Skin of body (tissue), 2 donors: Measurements from ENCODE around the gene TMEM179B. TPM values are rescaled to one million over a fixed set of nuclear protein-coding genes. Genes with fewer than 3 reads are reported as not detected.
A peak's percentile ranks its signal among the peaks of the same experiment; 100 is the strongest.
"Not testable (repeated sequence)": the region's sequence is repeated elsewhere in the genome, so short reads cannot be mapped to it uniquely, and the experiment has no call there.

Experiments used
- DNase-seq: peaks from one replicate; lab custom pipeline; 2025; lab: John Stamatoyannopoulos, UW
- total RNA-seq: library from RNA; depleted of rRNA; stranded (reverse); fragments of >200 nt; gene quantifications from one replicate; pipeline ENCODE4 v1.2.3, GENCODE V29; 2014

TMEM179B gene, protein sequence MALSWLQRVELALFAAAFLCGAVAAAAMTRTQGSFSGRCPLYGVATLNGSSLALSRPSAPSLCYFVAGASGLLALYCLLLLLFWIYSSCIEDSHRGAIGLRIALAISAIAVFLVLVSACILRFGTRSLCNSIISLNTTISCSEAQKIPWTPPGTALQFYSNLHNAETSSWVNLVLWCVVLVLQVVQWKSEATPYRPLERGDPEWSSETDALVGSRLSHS
- 16.9 TPM for total RNA-seq

DNA sequence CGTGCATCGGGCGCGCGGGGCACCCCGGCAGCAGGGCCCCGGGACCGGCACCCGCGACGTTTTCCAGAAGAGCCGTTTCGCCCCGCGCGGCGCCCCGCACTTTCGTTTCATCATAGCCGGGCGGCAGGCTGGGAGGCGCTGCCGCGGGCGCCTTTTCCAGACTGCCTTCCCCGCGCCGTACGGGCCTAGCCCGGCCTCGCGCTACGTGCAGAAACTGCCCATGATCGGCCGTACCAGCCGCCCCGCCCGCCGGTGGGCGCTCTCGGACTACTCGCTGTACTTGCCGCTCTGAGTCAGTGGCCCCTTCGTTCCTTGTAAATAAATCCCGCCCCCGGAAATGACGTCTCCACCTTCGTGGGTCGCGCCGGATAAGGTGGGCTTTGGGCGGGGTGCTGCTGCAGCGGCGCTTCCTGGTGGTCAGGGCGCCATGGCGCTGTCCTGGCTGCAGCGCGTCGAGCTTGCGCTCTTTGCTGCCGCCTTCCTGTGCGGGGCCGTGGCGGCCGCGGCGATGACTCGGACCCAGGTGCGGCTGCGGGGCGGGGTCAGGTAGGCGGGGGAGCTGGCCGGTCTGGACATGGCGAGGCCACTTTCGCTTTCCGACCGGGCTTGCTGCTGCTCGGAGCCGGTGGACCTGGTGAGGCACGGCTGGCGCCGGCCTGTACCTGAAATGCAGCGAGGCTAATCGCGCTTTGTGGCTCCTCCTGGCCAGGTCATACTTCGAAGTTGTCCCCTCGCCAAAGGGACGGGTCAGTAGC lies at the start of gene TMEM179B:
Gene TMEM179B, plus strand, starts transcription at position 398 of the 755 bp plus-strand sequence. Its CDS starts 30 bp downstream, at position 428.
- DNase-seq = peak; percentile 97

DNA sequence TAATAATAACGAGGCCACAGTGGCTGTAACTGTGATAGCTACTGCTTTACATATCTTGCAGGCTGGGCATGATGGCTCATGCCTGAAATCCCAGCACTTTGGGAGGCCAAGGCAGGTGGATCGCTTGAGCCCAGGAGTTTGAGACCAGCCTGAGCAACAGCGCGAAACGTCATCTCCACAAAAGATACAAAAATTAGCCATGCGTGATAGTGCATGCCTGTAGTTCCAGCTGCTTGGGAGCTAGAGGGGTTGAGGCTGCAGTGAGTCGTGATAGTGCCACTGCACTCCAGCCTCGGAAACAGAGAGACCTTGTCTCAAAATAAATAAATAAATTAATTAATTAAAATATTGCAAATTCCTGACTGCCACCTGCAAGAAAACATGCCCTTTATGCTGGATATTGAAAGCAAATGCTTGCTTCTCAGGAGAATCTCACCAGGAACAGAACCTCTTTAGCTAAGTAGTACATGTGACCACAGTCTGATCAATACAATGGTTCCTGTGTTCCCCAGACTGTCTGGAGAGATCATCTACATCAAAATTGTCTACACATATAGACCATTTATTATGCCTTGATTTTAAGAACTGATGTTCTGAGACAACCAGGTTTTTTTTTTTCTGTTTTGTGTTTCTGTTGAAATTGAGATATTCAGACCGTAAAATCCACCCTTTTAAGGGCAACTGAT lies 39.6 kb upstream of the TMEM179B start:
- no peak for DNase-seq

DNA sequence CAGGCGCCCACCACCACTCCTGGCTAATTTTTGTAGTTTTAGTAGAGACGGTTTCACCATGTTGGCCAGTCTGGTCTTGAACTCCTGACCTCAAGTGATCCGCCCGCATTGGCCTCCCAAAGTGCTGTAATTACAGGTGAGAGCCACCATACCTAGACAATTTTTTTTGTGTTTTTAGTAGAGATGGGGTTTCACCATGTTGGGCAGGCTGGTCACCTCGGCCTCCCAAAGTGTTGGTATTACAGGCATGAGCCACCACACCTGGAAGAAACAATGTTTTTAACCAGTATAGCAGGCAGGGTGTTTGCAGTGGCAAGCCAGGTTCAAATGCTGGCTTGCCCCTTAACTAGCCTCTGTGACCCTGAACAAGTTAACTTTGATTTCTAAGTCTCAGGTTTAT lies 37.3 kb upstream of the TMEM179B start:
- not testable (repeated sequence) for DNase-seq

DNA sequence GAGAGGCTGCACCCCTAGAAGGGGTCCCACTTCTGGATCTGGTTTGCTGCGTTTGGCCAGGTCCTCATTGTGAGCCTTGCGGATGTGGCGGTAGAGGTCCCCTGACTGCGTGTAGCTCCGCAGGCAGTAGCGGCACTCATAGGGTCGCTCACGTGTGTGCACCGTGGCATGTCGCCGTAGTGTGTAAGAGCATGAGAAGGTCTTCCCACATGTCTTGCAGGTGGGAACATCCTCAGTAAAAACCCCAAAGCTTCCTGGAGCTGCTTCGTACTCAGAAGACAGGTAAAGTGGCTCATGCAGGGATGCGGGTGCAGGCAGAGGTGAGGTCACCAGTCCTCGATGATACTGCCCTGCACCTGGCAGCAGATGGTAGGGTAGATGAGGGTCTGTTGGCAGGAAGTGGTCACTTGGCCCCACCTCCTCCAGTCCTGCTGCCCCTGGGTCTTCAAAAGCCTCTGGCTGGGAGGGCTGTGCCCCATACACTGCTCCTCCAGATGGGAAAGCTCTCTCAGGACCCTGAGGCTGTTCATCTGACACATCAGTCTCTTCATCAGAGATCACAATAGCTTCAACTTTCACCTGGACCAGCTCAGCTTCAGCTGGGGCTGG lies 34.9 kb upstream of the TMEM179B start:
- DNase-seq = no peak

DNA sequence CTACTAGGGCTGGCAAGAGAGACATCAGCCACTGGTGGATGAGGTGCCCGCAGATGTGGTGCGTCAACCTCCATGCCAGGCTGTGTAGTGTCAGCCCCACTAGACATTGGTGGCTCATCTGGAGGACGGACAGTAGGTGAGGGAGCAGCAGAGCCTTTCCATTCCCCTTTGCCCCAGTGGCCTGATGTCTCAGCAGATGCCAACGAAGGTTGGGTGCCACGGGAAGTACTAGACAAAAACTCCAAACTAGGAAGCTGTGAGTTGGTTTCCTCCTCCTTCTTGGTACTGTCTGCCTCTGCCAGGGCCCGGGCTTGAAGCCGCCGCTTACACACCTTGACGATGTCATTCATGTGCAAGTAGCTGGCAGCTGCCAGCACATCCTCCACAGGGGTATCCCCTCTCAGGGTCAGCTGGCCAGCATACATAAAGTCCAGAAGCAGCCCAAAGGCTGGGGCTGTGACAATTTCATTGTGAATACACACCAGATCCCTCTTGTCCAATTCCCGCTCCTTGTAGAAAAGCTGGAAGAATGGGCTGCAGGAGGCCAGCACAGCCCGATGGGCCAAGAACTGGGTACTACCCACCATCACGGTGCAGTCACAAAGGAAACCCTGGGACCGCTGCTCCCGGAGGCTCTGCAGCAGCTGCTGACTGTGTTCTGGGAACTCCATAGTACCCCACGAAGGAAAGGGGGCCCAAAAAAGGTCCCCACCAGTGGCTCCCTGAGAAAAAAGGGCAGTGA lies 34.0 kb upstream of the TMEM179B start:
- no peak for DNase-seq

DNA sequence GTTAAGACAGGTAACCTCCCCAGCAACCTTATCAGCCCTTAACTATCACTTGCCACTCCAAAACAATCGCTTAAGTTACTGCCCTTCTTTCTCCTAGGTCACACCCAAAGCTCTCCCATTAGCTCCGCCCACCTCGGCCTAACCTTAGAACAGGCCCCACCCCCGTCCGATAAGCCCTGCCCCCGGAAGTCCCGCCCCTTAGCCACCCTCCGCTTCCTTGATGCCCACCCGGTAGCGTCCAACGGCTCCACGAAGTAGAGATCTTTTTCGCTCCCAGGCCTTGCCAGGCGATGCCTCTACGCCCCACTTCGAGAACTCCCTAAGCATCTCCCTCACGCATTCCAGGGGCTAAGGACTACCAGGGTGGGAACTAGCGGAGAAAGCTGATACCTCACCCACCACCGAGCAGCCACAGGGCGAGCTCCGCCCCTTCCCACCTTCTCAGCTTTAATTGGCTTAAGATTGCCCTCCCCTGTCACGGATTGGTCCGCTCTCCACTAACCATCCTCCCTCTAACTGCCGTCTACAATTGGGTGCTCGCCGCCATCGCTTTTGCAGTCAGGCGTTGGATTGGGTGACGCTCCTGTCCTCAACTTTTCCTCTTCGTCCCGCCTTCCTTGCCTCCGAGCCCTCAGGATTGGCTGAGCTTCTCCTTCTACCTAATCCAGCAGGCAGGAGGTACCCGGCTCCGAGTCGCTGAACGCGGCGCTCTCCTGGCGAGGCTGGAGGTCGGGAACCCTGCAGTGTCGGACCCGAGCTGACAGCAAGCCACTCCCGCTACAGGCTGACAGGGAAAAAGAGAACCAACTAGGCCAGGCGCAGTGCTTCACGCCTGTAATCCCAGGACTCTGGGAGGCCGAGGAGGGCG lies 33.2 kb upstream of the TMEM179B start, which contains the start of gene ZBTB3:
Gene ZBTB3, minus strand, starts transcription at position 425 of the 868 bp plus-strand sequence. CDS start 496 bp downstream, outside the sequence.
- peak; percentile 99 for DNase-seq

DNA sequence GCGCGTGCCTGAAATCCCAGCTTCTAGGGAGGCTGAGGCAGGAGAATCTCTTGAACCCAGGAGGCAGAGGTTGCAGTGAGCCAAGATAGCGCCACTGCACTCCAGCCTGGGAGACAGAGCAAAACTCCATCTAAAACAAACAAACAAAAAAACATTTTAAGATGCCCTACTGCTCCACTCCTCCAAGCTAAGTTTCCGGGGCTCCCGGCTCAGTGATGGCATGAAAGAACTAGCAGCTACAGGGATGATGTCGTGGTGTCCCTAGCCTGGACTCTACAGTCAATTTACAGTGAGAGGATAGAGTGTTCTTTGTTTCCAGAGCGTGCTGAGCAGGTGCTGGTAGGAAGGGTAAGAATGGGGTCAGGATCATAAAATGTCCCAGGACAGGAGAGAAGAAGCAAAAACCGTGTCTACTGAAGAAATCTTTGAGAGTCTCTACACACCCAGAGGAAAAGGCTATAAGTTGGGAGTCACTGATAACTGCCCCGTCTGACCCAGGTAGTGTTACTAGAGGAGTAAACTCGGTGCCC lies 32.1 kb upstream of the TMEM179B start:
- DNase-seq = no peak

DNA sequence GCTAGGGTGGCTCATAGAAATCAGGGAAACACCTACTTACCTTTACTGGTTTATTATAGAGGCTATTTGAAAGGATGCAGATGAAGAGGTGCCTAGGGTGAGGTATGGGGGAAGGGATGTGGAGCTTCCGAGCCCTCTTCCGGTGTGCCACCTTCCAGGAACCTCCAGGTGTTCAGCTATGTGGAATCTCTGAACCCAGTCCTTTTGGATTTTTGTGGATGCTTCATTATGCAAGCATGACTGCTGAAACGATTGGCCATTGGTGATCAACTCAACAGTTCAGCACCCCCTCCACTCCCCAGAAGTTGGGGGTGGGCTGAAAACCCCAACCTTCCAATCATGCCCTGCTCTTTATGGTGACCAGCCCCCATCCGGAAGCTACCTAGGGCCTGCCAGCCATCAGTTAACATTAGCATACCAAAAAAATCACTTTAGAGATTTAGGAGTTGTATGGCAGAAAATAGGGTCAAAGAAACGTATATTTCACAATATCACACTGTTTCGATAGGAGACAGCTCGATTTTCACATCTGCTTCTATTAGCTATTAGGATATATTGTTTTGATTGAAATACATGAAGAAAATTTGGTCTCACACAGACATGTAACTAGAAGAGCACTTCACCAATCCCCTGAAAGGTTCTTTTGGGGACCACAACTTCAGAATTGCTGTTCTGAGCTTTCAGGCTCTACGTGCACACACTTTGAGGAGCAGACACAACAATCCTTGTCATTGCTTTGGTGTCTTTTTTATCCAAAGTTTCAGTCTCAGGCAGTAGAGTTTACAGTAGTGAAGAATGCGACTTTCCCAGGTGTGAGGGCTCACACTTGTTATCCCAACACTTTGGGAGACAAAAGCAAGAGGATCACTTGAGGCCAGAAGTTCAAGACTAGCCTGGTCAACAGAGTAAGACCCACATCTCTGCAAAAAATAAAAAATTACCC lies 29.1 kb upstream of the TMEM179B start:
- no peak for DNase-seq

DNA sequence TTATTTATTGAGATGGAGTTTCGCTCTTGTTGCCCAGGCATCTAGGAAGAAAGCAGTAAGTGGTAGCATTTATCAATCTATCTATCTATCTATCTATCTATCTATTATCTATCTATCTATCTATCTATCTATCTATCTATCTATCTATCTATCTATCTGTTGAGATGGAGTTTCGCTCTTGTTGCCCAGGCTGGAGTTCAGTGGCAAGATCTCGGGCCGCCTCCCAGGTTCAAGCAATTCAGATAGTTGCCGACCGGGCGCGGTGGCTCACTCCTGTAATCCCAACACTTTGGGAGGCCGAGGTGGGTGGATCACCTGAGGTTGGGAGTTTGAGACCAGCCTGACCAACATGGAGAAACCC lies 26.4 kb upstream of the TMEM179B start:
- not testable (repeated sequence) for DNase-seq

DNA sequence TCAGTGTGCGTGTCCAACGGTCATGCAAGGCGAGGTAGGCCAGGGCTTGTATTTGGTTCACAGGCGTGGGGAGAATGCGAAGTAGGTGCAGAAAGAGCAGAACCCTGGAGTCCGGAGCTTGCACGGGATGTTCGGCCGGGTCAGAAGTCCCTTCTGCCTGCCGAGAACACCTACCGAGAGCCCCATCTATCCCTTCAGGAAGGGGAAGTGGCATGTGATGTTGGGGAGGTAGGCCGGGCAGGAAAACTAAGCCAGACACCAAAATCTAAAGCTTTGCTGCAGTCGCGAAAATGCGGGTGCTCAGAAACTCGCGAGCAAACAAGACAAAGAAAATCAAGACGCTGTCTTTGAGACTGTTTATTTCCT lies 16.4 kb upstream of the TMEM179B start:
- no peak for DNase-seq

DNA sequence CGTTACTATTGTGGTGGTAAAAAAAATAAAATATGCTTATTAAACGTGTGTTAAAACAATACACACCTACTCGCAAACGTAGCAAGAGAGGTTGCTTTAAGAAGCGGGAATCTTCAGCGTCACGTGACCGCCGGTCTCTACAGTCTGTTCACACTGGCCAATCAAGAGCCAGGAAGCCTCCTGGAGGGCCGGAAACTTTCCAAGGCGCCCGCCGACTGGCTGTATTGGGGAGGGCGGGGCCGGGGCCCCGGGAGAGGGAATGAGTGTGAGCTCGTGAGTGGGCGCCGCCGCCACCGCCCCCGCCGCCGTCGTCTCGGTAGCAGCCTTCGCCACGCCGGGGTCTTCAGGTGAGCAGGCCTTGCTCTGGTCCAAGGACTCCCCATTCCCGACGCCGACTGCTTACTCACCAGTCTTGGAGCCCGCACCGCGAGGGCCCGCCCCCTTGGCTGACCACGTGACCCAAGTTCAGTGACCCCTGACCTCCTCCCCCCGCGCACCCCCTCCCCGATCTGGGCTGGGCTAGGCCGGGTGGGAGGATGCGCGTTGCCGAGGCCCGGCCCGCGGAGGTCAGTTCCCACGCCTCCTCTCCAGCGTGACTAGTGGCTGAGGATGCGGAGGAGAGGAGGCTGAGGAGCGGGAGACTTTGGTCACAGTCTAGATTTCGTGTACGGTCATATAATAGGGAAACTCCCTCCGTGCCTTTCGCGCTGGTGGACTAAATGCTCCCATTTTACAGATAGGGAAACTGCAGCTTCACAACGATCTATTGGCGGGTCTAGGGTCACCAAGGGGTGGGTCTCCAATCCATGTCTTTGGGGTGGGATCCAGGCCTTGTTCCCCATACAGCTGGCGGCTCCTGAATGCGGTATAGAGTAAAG lies 15.8 kb upstream of the TMEM179B start, which contains the start of gene TAF6L:
Gene TAF6L, plus strand, starts transcription at position 253 of the 878 bp plus-strand sequence. CDS start 4,388 bp downstream, outside the sequence.
- peak; percentile 95 for DNase-seq

DNA sequence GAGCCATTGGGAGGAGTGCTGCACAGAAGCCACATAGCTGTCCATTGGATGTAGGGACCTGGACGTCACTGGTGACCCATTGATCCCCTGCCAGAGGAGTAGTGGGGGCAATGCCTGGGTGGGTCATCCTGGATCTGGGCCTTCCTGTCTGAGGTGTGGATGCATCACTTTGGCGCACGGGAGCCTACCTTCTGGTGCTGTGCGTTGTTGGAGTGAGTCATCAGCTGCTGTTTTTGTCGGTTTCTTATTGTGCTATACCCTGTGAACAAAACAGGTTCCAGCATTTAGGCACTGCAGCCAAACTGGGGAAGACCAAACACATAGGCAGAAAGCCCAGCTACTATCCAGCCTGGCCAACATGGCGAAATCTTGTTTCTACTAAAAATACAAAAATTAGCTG lies 12.8 kb upstream of the TMEM179B start:
- no peak for DNase-seq

DNA sequence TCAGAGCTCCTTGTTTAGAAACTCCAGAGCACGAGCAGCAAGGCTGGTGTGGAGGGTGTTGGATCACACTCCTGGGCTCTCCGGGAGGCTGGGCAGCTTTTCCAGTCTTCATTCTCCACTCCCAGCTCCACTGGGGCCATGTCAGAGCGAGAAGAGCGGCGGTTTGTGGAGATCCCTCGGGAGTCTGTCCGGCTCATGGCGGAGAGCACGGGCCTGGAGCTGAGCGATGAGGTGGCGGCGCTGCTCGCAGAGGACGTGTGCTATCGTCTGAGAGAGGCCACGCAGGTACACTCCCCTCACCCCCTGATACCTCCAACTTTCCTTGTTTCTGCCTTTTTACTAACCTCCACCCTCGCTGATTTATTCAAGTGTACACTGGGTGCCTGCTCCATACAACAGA lies 11.6 kb upstream of the TMEM179B start:
- DNase-seq = no peak

DNA sequence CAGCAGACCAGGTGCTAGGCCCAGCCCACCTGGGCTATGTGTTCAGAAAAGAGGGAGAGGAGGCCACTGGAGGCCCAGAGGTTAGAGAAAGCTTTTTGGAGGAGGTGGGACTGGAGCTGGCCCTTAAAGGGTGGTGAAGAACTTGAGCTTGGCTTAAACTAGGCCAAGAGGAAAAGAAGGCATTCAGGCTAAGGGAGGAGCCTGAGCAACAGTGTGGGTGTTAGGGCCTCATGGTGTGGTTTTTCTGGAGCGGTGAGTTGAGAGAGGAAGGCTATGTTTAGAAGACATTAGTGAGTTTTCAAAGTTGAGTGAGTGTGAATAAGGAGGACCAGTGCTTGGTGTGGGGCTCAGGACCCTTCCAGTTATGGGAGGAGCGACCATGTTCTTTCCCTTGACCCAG lies 9.8 kb upstream of the TMEM179B start:
- DNase-seq = no peak

DNA sequence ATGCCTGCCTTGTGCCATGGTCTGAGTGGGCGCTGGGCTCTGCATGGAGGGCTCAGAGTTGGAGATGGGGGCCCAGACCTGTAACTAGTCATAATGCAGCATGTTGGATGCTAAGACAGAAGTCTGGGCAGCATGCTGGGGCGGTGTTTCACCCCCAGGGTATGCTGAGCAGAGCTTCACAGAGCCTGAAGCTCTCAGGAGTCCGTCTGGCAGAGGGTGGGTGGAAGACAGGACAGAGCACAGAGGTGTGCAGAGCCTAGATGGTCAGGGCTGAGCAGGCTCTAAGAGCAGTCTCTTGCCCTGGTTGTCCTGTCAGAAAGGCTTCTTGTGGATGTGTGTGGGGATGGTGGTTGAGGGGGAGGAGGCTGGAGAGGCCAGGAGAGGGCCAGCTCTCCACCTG lies 8.8 kb upstream of the TMEM179B start:
- no peak for DNase-seq

DNA sequence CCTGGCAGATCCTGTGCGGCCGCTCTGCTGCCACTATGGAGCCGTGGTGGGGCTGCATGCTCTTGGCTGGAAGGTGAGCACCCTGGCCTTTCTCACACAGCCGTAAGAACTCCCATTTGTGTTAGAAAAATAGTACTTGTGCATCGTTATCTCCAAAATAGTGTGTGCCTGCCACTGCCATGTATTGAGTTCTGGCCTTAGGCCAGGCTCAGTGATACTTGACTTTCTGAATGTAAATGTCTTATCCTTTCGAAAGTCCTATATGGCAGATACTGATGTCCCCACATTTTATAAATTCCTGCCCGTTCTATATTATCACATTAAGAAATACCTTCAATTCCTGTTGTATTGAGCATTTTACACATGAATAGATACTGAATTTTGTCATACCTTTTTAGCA lies 4.4 kb upstream of the TMEM179B start:
- DNase-seq = no peak

DNA sequence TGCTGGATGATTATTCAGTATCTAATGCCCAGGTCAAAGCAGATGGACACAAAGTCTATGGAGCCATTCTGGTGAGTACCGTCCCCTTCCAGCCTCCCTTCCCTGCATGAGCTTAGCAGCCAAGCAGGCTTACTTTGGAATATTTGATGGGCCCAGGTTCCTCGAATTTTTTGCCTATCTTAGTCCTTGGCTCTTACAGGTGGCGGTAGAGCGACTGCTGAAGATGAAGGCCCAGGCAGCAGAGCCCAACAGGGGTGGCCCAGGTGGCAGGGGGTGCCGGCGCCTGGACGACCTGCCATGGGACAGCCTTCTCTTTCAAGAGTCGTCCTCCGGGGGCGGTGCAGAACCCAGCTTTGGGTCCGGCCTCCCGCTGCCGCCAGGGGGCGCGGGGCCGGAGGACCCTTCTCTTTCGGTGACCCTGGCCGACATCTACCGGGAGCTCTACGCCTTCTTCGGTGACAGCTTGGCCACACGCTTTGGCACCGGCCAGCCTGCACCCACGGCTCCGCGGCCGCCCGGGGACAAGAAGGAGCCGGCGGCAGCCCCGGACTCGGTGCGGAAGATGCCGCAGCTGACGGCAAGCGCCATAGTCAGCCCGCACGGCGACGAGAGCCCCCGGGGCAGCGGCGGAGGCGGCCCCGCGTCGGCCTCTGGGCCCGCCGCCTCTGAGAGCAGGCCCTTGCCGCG lies 741 bp upstream of the TMEM179B start:
- DNase-seq = peak; percentile 70
